Spinal cord (tissue), 10 donors: ENCODE measurements around the gene STIM2. TPM values are rescaled to one million over a fixed set of nuclear protein-coding genes. Genes with fewer than 3 reads are reported as not detected.

ENCODE experiments used
- DNase-seq, 6 donors: peaks; one replicate each; pipeline versions ENCODE4 v3.0.0 to v3.0.0-alpha.2; 2013 to 2015; ENCODE audit warnings: low spot score in 6 of 6, low read depth in 4 of 6
- H3K27ac ChIP-seq: one replicate; pipeline ENCODE4 v1.5.1; 2013; ENCODE audit warnings: low read depth, low read length, control low read depth
- H3K27me3 ChIP-seq: one replicate; pipeline ENCODE4 v1.6.1; 2013; ENCODE audit warnings: low read length; ENCODE audit not compliant: control insufficient read depth, insufficient read depth
- H3K36me3 ChIP-seq: one replicate; pipeline ENCODE4 v1.6.1; 2013; ENCODE audit warnings: low read length; ENCODE audit not compliant: control insufficient read depth, insufficient read depth
- H3K4me1 ChIP-seq: one replicate; pipeline ENCODE4 v1.6.1; 2013; ENCODE audit warnings: low read length; ENCODE audit not compliant: control insufficient read depth, insufficient read depth
- H3K4me3 ChIP-seq: one replicate; pipeline ENCODE4 v1.5.1; 2013; ENCODE audit warnings: low read depth, low read length, control low read depth
- H3K9me3 ChIP-seq: one replicate; pipeline ENCODE4 v1.6.1; 2013; ENCODE audit warnings: low read length; ENCODE audit not compliant: control insufficient read depth, insufficient read depth
- WGBS: methylation state at CpG from one replicate; pipeline ENCODE4 v1.1.5; 2013; ENCODE audit warnings: missing lambda C conversion rate; ENCODE audit not compliant: insufficient coverage; 5-methylcytosine and 5-hydroxymethylcytosine counted together
- polyA plus RNA-seq, 2 donors: library from polyadenylated mRNA; unstranded; fragments of 120-200 nt; gene quantifications; one replicate each; pipeline ENCODE4 v1.2.1, GENCODE V29; 2013; ENCODE audit not compliant: insufficient read length in 2 of 2
- total RNA-seq, 2 donors: library from RNA; depleted of rRNA in 1 of 2; stranded (reverse); fragments of 120-200 nt in 1 of 2; fragments of >200 nt in 1 of 2; gene quantifications; one replicate each; pipeline versions ENCODE4 v1.2.3 to v1.2.4, GENCODE V29; 2013 to 2014
- donor health status: healthy.

The STIM2 gene
- total and polyA plus RNA-seq, 4 donors, result 27.3 to 69.5 (median 44.2) TPM

DNA sequence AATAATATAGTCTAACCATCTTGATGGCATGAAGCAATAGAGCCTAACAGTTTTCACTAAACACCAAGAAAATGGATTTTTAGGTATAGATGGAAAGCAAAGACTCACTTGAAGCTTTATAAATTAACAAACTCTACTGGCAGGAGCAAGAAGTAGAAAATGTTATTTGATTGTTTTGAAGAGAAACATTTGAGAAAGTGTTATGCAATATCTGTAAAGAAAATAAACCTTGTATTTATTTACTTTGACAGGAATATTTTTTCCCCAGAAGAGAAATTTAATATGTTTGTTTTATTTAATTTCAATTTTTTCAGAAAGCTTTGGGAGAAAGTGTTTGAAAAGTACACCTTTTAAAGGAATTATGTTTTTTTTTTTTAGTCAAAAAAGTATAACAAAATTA lies 139.0 kb downstream of the STIM2 start:
- Histone ChIP-seq H3K27me3 (no peaks in the 10 kb centered on the region), H3K9me3 (no peaks in the 10 kb centered on the region), H3K27ac (no peak overlapping the region), H3K4me3 (no peak overlapping the region), H3K4me1 (no peaks in the 10 kb centered on the region), H3K36me3 (no peaks in the 10 kb centered on the region)
- no peak for DNase-seq

DNA sequence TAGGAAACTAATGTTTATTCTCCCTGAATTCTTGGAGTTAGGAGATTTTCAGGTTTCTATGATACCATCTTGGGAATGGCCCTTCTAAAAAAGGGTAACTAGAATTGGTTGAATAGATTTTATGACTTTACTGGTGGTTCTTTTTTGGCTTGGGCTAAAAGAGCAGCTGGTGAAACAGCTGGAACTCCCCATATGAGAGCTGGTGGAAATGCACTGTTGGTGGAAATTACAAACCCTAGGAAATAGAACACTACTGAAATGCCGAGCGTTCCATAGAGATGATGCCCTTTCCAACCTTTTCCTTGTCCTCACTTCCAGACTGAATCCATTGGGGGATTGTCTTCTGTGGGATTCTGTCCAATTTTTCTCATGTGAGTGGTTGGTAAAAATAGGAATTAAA lies 139.5 kb downstream of the STIM2 start:
- WGBS, result no CpG with 5 or more reads among the region's 2 CpGs
- Histone ChIP-seq H3K36me3 (no peaks in the 10 kb centered on the region), H3K27ac (no peak overlapping the region), H3K4me1 (no peaks in the 10 kb centered on the region), H3K4me3 (no peak overlapping the region), H3K9me3 (no peaks in the 10 kb centered on the region), H3K27me3 (no peaks in the 10 kb centered on the region)
- peak in 4 of 6 donors; percentile 9 to 81 (median 18) for DNase-seq

GRCh38 chr4:27000820-27001219 lies 140.2 kb downstream of the STIM2 start:
- no peaks in the 10 kb centered on the region for H3K4me1 ChIP-seq
- H3K27ac ChIP-seq, result no peak overlapping the region
- H3K4me3 ChIP-seq, result no peak overlapping the region
- no CpG with 5 or more reads among the region's 1 CpG for WGBS
- H3K36me3 ChIP-seq, result no peaks in the 10 kb centered on the region
- no peaks in the 10 kb centered on the region for H3K9me3 ChIP-seq
- no peak for DNase-seq
- H3K27me3 ChIP-seq, result no peaks in the 10 kb centered on the region

DNA sequence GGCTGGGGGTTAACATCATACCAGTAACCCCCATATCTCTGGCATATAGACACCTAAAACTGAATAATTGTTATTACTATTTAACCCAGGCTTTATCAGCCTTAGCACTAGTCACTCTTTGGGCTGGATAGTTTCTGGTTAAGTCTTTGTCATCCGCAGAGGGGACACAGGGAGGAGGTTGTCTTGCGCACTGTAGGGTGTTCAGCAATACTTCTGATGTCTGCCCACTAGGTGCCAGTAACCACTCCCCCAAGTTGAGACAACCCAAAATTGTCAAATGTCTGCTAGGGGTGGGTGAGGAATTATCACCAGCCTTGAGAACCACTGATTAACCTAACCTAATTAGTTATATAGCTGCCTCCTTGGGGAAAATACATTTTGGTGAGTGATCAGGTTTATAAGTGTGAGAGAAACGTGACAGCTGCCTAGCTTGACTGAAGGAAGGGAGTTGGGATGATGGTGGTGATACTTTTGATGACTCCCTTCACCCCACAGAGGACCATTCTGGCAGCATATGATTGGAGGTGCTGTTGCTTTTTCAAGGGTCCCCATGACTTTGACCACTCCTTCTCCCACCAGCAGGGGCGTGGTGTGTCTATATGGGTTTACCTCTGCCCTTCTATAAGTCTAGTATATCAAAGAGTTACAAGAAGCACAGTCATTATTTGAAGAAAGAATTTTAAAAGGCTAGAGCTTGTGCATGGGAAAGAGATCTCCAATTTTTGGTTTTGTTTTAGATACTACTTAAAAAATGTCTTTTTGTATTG lies 140.9 kb downstream of the STIM2 start:
- no CpG with 5 or more reads among the region's 4 CpGs for WGBS
- no peaks in the 10 kb centered on the region for H3K27me3 ChIP-seq
- no peaks in the 10 kb centered on the region for H3K36me3 ChIP-seq
- H3K9me3 ChIP-seq, result no peaks in the 10 kb centered on the region
- no peaks in the 10 kb centered on the region for H3K4me1 ChIP-seq
- no peak overlapping the region for H3K27ac ChIP-seq
- DNase-seq, result no peak
- H3K4me3 ChIP-seq, result no peak overlapping the region

GRCh38 chr4:27003642-27004113 lies 143.0 kb downstream of the STIM2 start:
- Histone ChIP-seq H3K9me3 (no peaks in the 10 kb centered on the region), H3K27me3 (no peaks in the 10 kb centered on the region), H3K36me3 (no peaks in the 10 kb centered on the region), H3K4me3 (no peak overlapping the region), H3K4me1 (no peaks in the 10 kb centered on the region), H3K27ac (no peak overlapping the region)
- 56% methylated on average over 2 of the region's 5 CpGs for WGBS
- no peak for DNase-seq

DNA sequence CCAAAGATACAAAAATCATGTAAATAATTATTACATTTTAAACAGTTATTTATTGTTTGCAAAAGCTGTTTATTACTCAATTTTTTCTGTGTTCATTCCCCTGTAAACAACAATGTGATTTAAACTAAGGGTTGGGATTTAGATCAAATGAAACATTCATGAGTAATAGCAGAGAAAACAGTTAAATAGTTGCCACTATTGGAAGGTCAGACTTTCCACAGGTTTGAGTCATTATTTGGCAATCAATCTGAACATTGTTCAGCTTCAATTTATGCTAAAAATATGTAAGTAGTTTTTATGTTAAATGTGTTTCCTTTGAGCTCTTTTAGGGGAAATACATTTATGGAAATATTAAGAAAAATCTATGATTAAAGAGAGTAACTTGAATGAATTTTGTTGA lies 144.9 kb downstream of the STIM2 start:
- no peaks in the 10 kb centered on the region for H3K36me3 ChIP-seq
- DNase-seq, result no peak
- no peak overlapping the region for H3K4me3 ChIP-seq
- no peaks in the 10 kb centered on the region for H3K27me3 ChIP-seq
- H3K9me3 ChIP-seq, result no peaks in the 10 kb centered on the region
- H3K27ac ChIP-seq, result no peak overlapping the region
- no peaks in the 10 kb centered on the region for H3K4me1 ChIP-seq

GRCh38 chr4:27005905-27006590 lies 145.4 kb downstream of the STIM2 start:
- Histone ChIP-seq H3K27me3 (no peaks in the 10 kb centered on the region), H3K4me3 (no peak overlapping the region), H3K27ac (no peak overlapping the region), H3K9me3 (no peaks in the 10 kb centered on the region), H3K4me1 (no peaks in the 10 kb centered on the region), H3K36me3 (no peaks in the 10 kb centered on the region)
- no peak for DNase-seq
- WGBS, result 80% methylated on average over 1 of the region's 10 CpGs

- H3K36me3 ChIP-seq, result no peaks in the 10 kb centered on the region
- no peak for DNase-seq
- no peaks in the 10 kb centered on the region for H3K27me3 ChIP-seq
- no peak overlapping the region for H3K4me3 ChIP-seq
- H3K27ac ChIP-seq, result no peak overlapping the region
- H3K4me1 ChIP-seq, result no peaks in the 10 kb centered on the region
- WGBS, result no CpG with 5 or more reads among the region's 2 CpGs
- no peaks in the 10 kb centered on the region for H3K9me3 ChIP-seq
Observed at GRCh38 chr4:27006646-27007045, 146.0 kb downstream of the STIM2 start.

- H3K27me3 ChIP-seq, result no peaks in the 10 kb centered on the region
- no peak for DNase-seq
- no peaks in the 10 kb centered on the region for H3K4me1 ChIP-seq
- H3K4me3 ChIP-seq, result no peak overlapping the region
- no peak overlapping the region for H3K27ac ChIP-seq
- no peaks in the 10 kb centered on the region for H3K36me3 ChIP-seq
- H3K9me3 ChIP-seq, result no peaks in the 10 kb centered on the region
- no CpG with 5 or more reads among the region's 3 CpGs for WGBS
Observed at GRCh38 chr4:27007507-27007906, 146.9 kb downstream of the STIM2 start.

DNA sequence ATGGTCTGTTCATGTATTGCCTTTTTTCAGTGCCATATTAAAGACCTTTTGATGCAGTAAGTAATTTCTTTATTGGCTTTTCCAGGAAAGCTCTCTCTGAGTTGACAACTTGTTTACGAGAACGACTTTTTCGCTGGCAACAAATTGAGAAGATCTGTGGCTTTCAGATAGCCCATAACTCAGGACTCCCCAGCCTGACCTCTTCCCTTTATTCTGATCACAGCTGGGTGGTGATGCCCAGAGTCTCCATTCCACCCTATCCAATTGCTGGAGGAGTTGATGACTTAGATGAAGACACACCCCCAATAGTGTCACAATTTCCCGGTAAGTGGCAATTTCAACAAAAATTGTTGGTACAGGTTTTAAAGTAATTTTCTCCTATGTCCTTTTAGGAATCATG lies 148.0 kb downstream of the STIM2 start:
- no peak overlapping the region for H3K27ac ChIP-seq
- no peaks in the 10 kb centered on the region for H3K4me1 ChIP-seq
- H3K36me3 ChIP-seq, result no peaks in the 10 kb centered on the region
- DNase-seq, result no peak
- H3K4me3 ChIP-seq, result no peak overlapping the region
- 60% methylated on average over 1 of the region's 4 CpGs for WGBS
- H3K27me3 ChIP-seq, result no peaks in the 10 kb centered on the region
- H3K9me3 ChIP-seq, result no peaks in the 10 kb centered on the region
